Uterus (tissue), 4 donors: ENCODE results near the gene NFU1. TPM values are rescaled to one million over a fixed set of nuclear protein-coding genes. Genes with fewer than 3 reads are reported as not detected.

Source experiments
- DNase-seq, 2 donors: peaks; one replicate each; pipeline ENCODE4 v3.0.0-alpha.2; 2019 to 2020
- H3K27ac ChIP-seq, 2 donors: fragments of 200-600 bp; sonication (generic); 1 replicate in 1 of 2; 2 replicates in 1 of 2; pipeline ENCODE4 v1.5.1; 2016 to 2018
- H3K27me3 ChIP-seq, 2 donors: fragments of 200-600 bp; sonication (generic); one replicate each; pipeline ENCODE4 v1.5.1; 2018 to 2019; ENCODE audit warnings: control low read depth in 1 of 2
- H3K36me3 ChIP-seq, 2 donors: fragments of 200-600 bp; sonication (generic); one replicate each; pipeline ENCODE4 v1.5.1; 2019; ENCODE audit warnings: control low read depth in 1 of 2
- H3K4me1 ChIP-seq, 2 donors: fragments of 200-600 bp; sonication (generic); one replicate each; pipeline ENCODE4 v1.5.1; 2018 to 2019; ENCODE audit warnings: control low read depth in 1 of 2
- H3K4me3 ChIP-seq, 2 donors: fragments of 200-600 bp; sonication (generic); 1 replicate in 1 of 2; 2 replicates in 1 of 2; pipeline ENCODE4 v1.5.1; 2018 to 2019; ENCODE audit warnings: mild to moderate bottlenecking in 1 of 2
- H3K9me3 ChIP-seq, 2 donors: fragments of 200-600 bp; sonication (generic); one replicate each; pipeline ENCODE4 v1.5.1; 2019; ENCODE audit warnings: control low read depth in 1 of 2
- CTCF ChIP-seq, 4 experiments: fragments of 200-600 bp in 2 of 4; fragments of 450-650 bp in 2 of 4; sonication (generic) in 2 of 4; IDR thresholded peaks; one replicate each; pipeline ENCODE4 v1.5.1; 2016 to 2019; ENCODE audit warnings: antibody characterized with exemption in 4 of 4, mild to moderate bottlenecking in 2 of 4, moderate library complexity in 1 of 4
- POLR2A ChIP-seq, 2 donors: fragments of 450-650 bp; IDR thresholded peaks; one replicate each; pipeline ENCODE4 v1.6.1; 2016; ENCODE audit warnings: antibody characterized with exemption in 2 of 2, mild to moderate bottlenecking in 1 of 2, moderate library complexity in 1 of 2
- intact Hi-C: fragments of 100-400 bp; cut with DNase I; formaldehyde crosslinking; loops from one replicate; pipeline ENCODE4 v1.15.1; 2023; ENCODE audit warnings: low total_unique reads
- total RNA-seq, 4 donors: library from RNA; depleted of rRNA in 3 of 4; stranded (reverse); fragments of >200 nt in 3 of 4; gene quantifications; one replicate each; pipeline versions ENCODE4 v1.1.0 to v1.2.4, GENCODE V29; 2014 to 2023
- donor health status: DM: yes; HTN: yes; CAD: no.

Gene NFU1
- total RNA-seq, 4 donors from 2014 or later = 24.4 to 55.3 (median 41.6) TPM

DNA sequence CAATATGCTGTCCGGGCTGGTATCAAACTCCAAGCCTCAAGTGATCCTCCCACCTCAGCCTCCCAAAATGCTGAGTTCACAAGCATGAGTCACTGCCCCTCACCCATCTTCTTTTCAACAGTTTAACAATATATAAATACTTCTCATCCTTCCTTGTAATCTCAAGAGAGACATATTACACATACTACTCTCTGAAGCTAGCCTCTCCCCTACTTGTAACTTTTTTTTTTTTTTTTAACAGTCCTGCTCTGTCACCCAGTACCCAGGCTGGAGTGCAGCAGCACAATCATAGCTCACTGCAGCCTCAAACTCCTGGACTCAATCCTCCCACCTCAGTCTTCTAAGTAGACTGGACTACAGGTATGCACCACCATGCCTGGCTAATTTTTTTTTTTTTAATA is 55.9 kb downstream of the NFU1 start:
- H3K36me3 ChIP-seq = no peaks in the 10 kb centered on the region
- no peak for DNase-seq
- H3K4me3 ChIP-seq = no peak overlapping the region
- intact Hi-C loops = no loop called here
- H3K27me3 ChIP-seq = no peaks in the 10 kb centered on the region
- no peaks in the 10 kb centered on the region for H3K4me1 ChIP-seq
- H3K9me3 ChIP-seq = no peaks in the 10 kb centered on the region
- no peak overlapping the region for H3K27ac ChIP-seq
- TF ChIP-seq CTCF (IDR thresholded peaks at IDR 0.05) (no peak), POLR2A (IDR thresholded peaks at IDR 0.05) (no peak)

- no peaks in the 10 kb centered on the region for H3K4me1 ChIP-seq
- H3K9me3 ChIP-seq = no peaks in the 10 kb centered on the region
- no peak for DNase-seq
- no peak overlapping the region for H3K27ac ChIP-seq
- TF ChIP-seq CTCF (IDR thresholded peaks at IDR 0.05) (no peak), POLR2A (IDR thresholded peaks at IDR 0.05) (no peak)
- intact Hi-C loops = no loop called here
- no peaks in the 10 kb centered on the region for H3K36me3 ChIP-seq
- no peaks in the 10 kb centered on the region for H3K27me3 ChIP-seq
- no peak overlapping the region for H3K4me3 ChIP-seq
These were observed 56.9 kb downstream of the NFU1 start for GRCh38 chr2:69380072-69380917.

GRCh38 chr2:69376403-69376802 is 60.8 kb downstream of the NFU1 start:
- Histone ChIP-seq H3K27me3 (no peaks in the 10 kb centered on the region), H3K4me3 (no peak overlapping the region), H3K4me1 (no peaks in the 10 kb centered on the region), H3K27ac (peak overlapping the region in 1 of 2 donors; percentile 2), H3K36me3 (no peaks in the 10 kb centered on the region), H3K9me3 (no peaks in the 10 kb centered on the region)
- no peak for TF ChIP-seq POLR2A (IDR thresholded peaks at IDR 0.05)
- no peak for TF ChIP-seq CTCF (IDR thresholded peaks at IDR 0.05)
- intact Hi-C loops = no loop called here
- DNase-seq = no peak

DNA sequence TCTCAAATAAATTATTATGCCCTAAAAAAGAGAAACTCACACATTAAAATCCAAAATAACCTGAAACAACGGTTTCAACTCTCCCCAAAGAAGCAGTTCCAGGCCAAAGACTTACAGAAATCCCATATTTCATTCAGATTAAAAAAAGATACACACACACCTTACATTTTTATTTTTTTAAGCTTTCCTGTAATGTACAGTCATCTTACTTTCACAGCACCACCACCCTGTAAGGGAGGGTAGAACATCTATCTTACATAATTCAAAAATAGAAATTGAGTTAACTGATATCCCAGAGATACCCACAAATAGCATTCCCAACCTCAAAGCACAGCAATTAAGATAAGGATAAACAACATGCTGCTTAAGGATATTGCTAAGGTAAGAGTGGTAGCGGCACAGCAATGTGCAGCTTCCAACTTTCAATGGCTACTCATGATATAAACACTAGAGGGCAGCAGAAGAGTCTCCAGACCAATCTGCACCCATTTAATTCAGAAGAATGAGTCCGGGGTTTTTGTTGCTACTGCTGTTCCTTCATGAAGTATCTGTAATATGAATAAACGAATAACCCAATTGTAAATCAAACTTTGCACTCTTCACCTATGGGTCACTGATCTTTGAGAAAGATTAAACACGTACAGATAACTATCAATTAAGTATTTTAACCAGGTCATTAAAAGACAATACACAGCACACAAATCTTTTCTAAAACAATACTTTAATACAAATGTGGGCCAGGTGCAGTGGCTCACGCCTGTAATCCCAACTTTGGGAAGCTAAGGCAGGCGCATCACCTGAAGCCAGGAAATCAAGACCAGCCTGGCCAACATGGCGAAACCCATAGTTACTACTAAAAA is 61.5 kb downstream of the NFU1 start:
- intact Hi-C loops = no loop called here

More for the DNA sequence above, 61.5 kb downstream of the NFU1 start:
- H3K36me3 ChIP-seq = no peaks in the 10 kb centered on the region
- H3K27ac ChIP-seq = peak overlapping the region in 1 of 2 donors; percentile 2
- H3K9me3 ChIP-seq = no peaks in the 10 kb centered on the region
- no peaks in the 10 kb centered on the region for H3K27me3 ChIP-seq
- DNase-seq = no peak
- no peaks in the 10 kb centered on the region for H3K4me1 ChIP-seq
- no peak overlapping the region for H3K4me3 ChIP-seq
- TF ChIP-seq POLR2A (IDR thresholded peaks at IDR 0.05) (no peak), CTCF (IDR thresholded peaks at IDR 0.05) (peak; percentile 16 to 44 (median 20))
